DOHH2 (cell line): ENCODE data around the gene KCNMA1.

Experiments used
- CTCF ChIP-seq: fragments of 200-600 bp; sonication (generic); IDR thresholded peaks from one replicate; pipeline ENCODE4 v1.5.1; 2014; ENCODE audit warnings: antibody characterized with exemption, mild to moderate bottlenecking, low read depth, low read length; ENCODE audit not compliant: poor library complexity, severe bottlenecking
- EZH2phosphoT487 ChIP-seq: fragments of 200-600 bp; sonication (generic); IDR thresholded peaks from 2 replicates; pipeline ENCODE4 v1.6.1; 2017; ENCODE audit warnings: borderline replicate concordance, mild to moderate bottlenecking, antibody characterized with exemption, low read length, moderate library complexity, mixed read lengths

GRCh38 chr10:77639756-77640155 lies 2.1 kb upstream of the KCNMA1 start:
- no peak for TF ChIP-seq CTCF
- TF ChIP-seq EZH2phosphoT487 = no peak
